ENCODE data around the gene TMTC1. TPM values are rescaled to one million over a fixed set of nuclear protein-coding genes. Genes with fewer than 3 reads are reported as not detected.
A peak's percentile ranks its signal among the peaks of the same experiment; 100 is the strongest.

Gene TMTC1
- total and polyA plus RNA-seq, 4 donors = 20.5 to 87.6 (median 34.5) TPM

- WGBS (ENCODE audit: insufficient coverage) = no CpG with 5 or more reads among the region's 2 CpGs
- no peak overlapping the region for H3K4me3 ChIP-seq (ENCODE audit: low read depth, low read length)
- peaks cover 8% of the 10 kb centered on the region for H3K4me1 ChIP-seq (ENCODE audit: control insufficient read depth, insufficient read depth, low read length)
- no peaks in the 10 kb centered on the region for H3K9me3 ChIP-seq (ENCODE audit: control insufficient read depth, insufficient read depth, low read length)
- H3K36me3 ChIP-seq (ENCODE audit: control insufficient read depth, insufficient read depth, low read length) = no peaks in the 10 kb centered on the region
- DNase-seq (ENCODE audit: low read depth in 4 of 6, low spot score in 6 of 6) = peak in 2 of 6 donors; percentile 18 to 75
- no peak overlapping the region for H3K27ac ChIP-seq (ENCODE audit: low read depth, low read length)
- no peaks in the 10 kb centered on the region for H3K27me3 ChIP-seq (ENCODE audit: control insufficient read depth, insufficient read depth, low read length)
Observed at GRCh38 chr12:29706311-29706710, 77.4 kb downstream of the TMTC1 start.

GRCh38 chr12:29703528-29703927 lies 80.2 kb downstream of the TMTC1 start:
- Histone ChIP-seq H3K36me3 (ENCODE audit: control insufficient read depth, insufficient read depth, low read length) (no peaks in the 10 kb centered on the region), H3K4me3 (ENCODE audit: low read depth, low read length) (no peak overlapping the region), H3K27ac (ENCODE audit: low read depth, low read length) (no peak overlapping the region), H3K27me3 (ENCODE audit: control insufficient read depth, insufficient read depth, low read length) (no peaks in the 10 kb centered on the region), H3K9me3 (ENCODE audit: control insufficient read depth, insufficient read depth, low read length) (no peaks in the 10 kb centered on the region), H3K4me1 (ENCODE audit: control insufficient read depth, insufficient read depth, low read length) (peaks cover 5% of the 10 kb centered on the region)
- DNase-seq (ENCODE audit: low read depth in 4 of 6, low spot score in 6 of 6) = no peak
- 100% methylated on average over 2 of the region's 2 CpGs for WGBS (ENCODE audit: insufficient coverage)

- Histone ChIP-seq H3K9me3 (ENCODE audit: control insufficient read depth, insufficient read depth, low read length) (no peaks in the 10 kb centered on the region), H3K4me1 (ENCODE audit: control insufficient read depth, insufficient read depth, low read length) (peaks cover 5% of the 10 kb centered on the region), H3K27me3 (ENCODE audit: control insufficient read depth, insufficient read depth, low read length) (no peaks in the 10 kb centered on the region), H3K36me3 (ENCODE audit: control insufficient read depth, insufficient read depth, low read length) (no peaks in the 10 kb centered on the region), H3K27ac (ENCODE audit: low read depth, low read length) (no peak overlapping the region), H3K4me3 (ENCODE audit: low read depth, low read length) (no peak overlapping the region)
- 98% methylated on average over 5 of the region's 7 CpGs for WGBS (ENCODE audit: insufficient coverage)
- DNase-seq (ENCODE audit: low read depth in 4 of 6, low spot score in 6 of 6) = no peak
Observed at GRCh38 chr12:29702972-29703371, 80.8 kb downstream of the TMTC1 start.

- H3K9me3 ChIP-seq (ENCODE audit: control insufficient read depth, insufficient read depth, low read length) = no peaks in the 10 kb centered on the region
- no peak for DNase-seq (ENCODE audit: low read depth in 4 of 6, low spot score in 6 of 6)
- no peaks in the 10 kb centered on the region for H3K27me3 ChIP-seq (ENCODE audit: control insufficient read depth, insufficient read depth, low read length)
- H3K36me3 ChIP-seq (ENCODE audit: control insufficient read depth, insufficient read depth, low read length) = no peaks in the 10 kb centered on the region
- no peak overlapping the region for H3K27ac ChIP-seq (ENCODE audit: low read depth, low read length)
- 87% methylated on average over 4 of the region's 5 CpGs for WGBS (ENCODE audit: insufficient coverage)
- H3K4me1 ChIP-seq (ENCODE audit: control insufficient read depth, insufficient read depth, low read length) = peaks cover 3% of the 10 kb centered on the region
- no peak overlapping the region for H3K4me3 ChIP-seq (ENCODE audit: low read depth, low read length)
Observed at GRCh38 chr12:29702222-29702621, 81.5 kb downstream of the TMTC1 start.

GRCh38 chr12:29700761-29701481 lies 82.8 kb downstream of the TMTC1 start:
- WGBS (ENCODE audit: insufficient coverage) = 51% methylated on average over 4 of the region's 6 CpGs
- DNase-seq (ENCODE audit: low read depth in 4 of 6, low spot score in 6 of 6) = no peak
- H3K4me1 ChIP-seq (ENCODE audit: control insufficient read depth, insufficient read depth, low read length) = no peaks in the 10 kb centered on the region
- no peak overlapping the region for H3K4me3 ChIP-seq (ENCODE audit: low read depth, low read length)
- H3K36me3 ChIP-seq (ENCODE audit: control insufficient read depth, insufficient read depth, low read length) = no peaks in the 10 kb centered on the region
- H3K27me3 ChIP-seq (ENCODE audit: control insufficient read depth, insufficient read depth, low read length) = no peaks in the 10 kb centered on the region
- no peak overlapping the region for H3K27ac ChIP-seq (ENCODE audit: low read depth, low read length)
- H3K9me3 ChIP-seq (ENCODE audit: control insufficient read depth, insufficient read depth, low read length) = no peaks in the 10 kb centered on the region

GRCh38 chr12:29698756-29699155 lies 85.0 kb downstream of the TMTC1 start:
- peak in 1 of 6 donors; percentile 62 for DNase-seq (ENCODE audit: low read depth in 4 of 6, low spot score in 6 of 6)
- no peaks in the 10 kb centered on the region for H3K4me1 ChIP-seq (ENCODE audit: control insufficient read depth, insufficient read depth, low read length)

GRCh38 chr12:29695800-29696199 lies 87.9 kb downstream of the TMTC1 start:
- H3K36me3 ChIP-seq (ENCODE audit: control insufficient read depth, insufficient read depth, low read length) = no peaks in the 10 kb centered on the region
- DNase-seq (ENCODE audit: low read depth in 4 of 6, low spot score in 6 of 6) = peak in 1 of 6 donors; percentile 50
- H3K4me3 ChIP-seq (ENCODE audit: low read depth, low read length) = no peak overlapping the region
- no peaks in the 10 kb centered on the region for H3K4me1 ChIP-seq (ENCODE audit: control insufficient read depth, insufficient read depth, low read length)
- WGBS (ENCODE audit: insufficient coverage) = no CpG with 5 or more reads among the region's 3 CpGs
- H3K27ac ChIP-seq (ENCODE audit: low read depth, low read length) = no peak overlapping the region
- H3K9me3 ChIP-seq (ENCODE audit: control insufficient read depth, insufficient read depth, low read length) = no peaks in the 10 kb centered on the region
- H3K27me3 ChIP-seq (ENCODE audit: control insufficient read depth, insufficient read depth, low read length) = no peaks in the 10 kb centered on the region

More at GRCh38 chr12:29698756-29699155, 85.0 kb downstream of the TMTC1 start:
- Histone ChIP-seq H3K27ac (ENCODE audit: low read depth, low read length) (no peak overlapping the region), H3K27me3 (ENCODE audit: control insufficient read depth, insufficient read depth, low read length) (no peaks in the 10 kb centered on the region), H3K4me3 (ENCODE audit: low read depth, low read length) (no peak overlapping the region), H3K9me3 (ENCODE audit: control insufficient read depth, insufficient read depth, low read length) (no peaks in the 10 kb centered on the region), H3K36me3 (ENCODE audit: control insufficient read depth, insufficient read depth, low read length) (no peaks in the 10 kb centered on the region)
- no CpG with 5 or more reads among the region's 1 CpG for WGBS (ENCODE audit: insufficient coverage)

- DNase-seq (ENCODE audit: low read depth in 4 of 6, low spot score in 6 of 6) = no peak
- Histone ChIP-seq H3K9me3 (ENCODE audit: control insufficient read depth, insufficient read depth, low read length) (no peaks in the 10 kb centered on the region), H3K27ac (ENCODE audit: low read depth, low read length) (no peak overlapping the region), H3K27me3 (ENCODE audit: control insufficient read depth, insufficient read depth, low read length) (no peaks in the 10 kb centered on the region), H3K36me3 (ENCODE audit: control insufficient read depth, insufficient read depth, low read length) (no peaks in the 10 kb centered on the region), H3K4me1 (ENCODE audit: control insufficient read depth, insufficient read depth, low read length) (no peaks in the 10 kb centered on the region), H3K4me3 (ENCODE audit: low read depth, low read length) (no peak overlapping the region)
- WGBS (ENCODE audit: insufficient coverage) = no CpG with 5 or more reads among the region's 2 CpGs
Observed at GRCh38 chr12:29695026-29695425, 88.7 kb downstream of the TMTC1 start.

- Histone ChIP-seq H3K27me3 (ENCODE audit: control insufficient read depth, insufficient read depth, low read length) (no peaks in the 10 kb centered on the region), H3K9me3 (ENCODE audit: control insufficient read depth, insufficient read depth, low read length) (no peaks in the 10 kb centered on the region), H3K4me1 (ENCODE audit: control insufficient read depth, insufficient read depth, low read length) (no peaks in the 10 kb centered on the region), H3K36me3 (ENCODE audit: control insufficient read depth, insufficient read depth, low read length) (no peaks in the 10 kb centered on the region), H3K27ac (ENCODE audit: low read depth, low read length) (no peak overlapping the region), H3K4me3 (ENCODE audit: low read depth, low read length) (no peak overlapping the region)
- DNase-seq (ENCODE audit: low read depth in 4 of 6, low spot score in 6 of 6) = peak in 1 of 6 donors; percentile 57
- 76% methylated on average over 4 of the region's 5 CpGs for WGBS (ENCODE audit: insufficient coverage)
Observed at GRCh38 chr12:29694002-29694401, 89.7 kb downstream of the TMTC1 start.

GRCh38 chr12:29692237-29692636 lies 91.5 kb downstream of the TMTC1 start:
- no peaks in the 10 kb centered on the region for H3K9me3 ChIP-seq (ENCODE audit: control insufficient read depth, insufficient read depth, low read length)
- no peak overlapping the region for H3K27ac ChIP-seq (ENCODE audit: low read depth, low read length)
- no peak overlapping the region for H3K4me3 ChIP-seq (ENCODE audit: low read depth, low read length)
- no peak for DNase-seq (ENCODE audit: low read depth in 4 of 6, low spot score in 6 of 6)
- no CpG with 5 or more reads among the region's 3 CpGs for WGBS (ENCODE audit: insufficient coverage)
- no peaks in the 10 kb centered on the region for H3K4me1 ChIP-seq (ENCODE audit: control insufficient read depth, insufficient read depth, low read length)
- no peaks in the 10 kb centered on the region for H3K27me3 ChIP-seq (ENCODE audit: control insufficient read depth, insufficient read depth, low read length)
- H3K36me3 ChIP-seq (ENCODE audit: control insufficient read depth, insufficient read depth, low read length) = no peaks in the 10 kb centered on the region

Data from spinal cord (tissue), 10 donors.